Activated CD8-positive, alpha-beta memory T cell treated with anti-CD3 and anti-CD28 coated beads, Interleukin-2, amount 50 U/mL, for 24 hours (primary cell): ENCODE measurements around the gene MPRIP.
A peak's percentile ranks its signal among the peaks of the same experiment; 100 is the strongest.
"Not testable (repeated sequence)": the region's sequence is repeated elsewhere in the genome, so short reads cannot be mapped to it uniquely, and the experiment has no call there.

Experiments
- DNase-seq: peaks from one replicate; pipeline ENCODE4 v3.0.0-alpha.2; 2020; ENCODE audit errors: extremely low read depth

The MPRIP gene

GRCh38 chr17:17042384-17042736 is at the start of gene MPRIP:
Gene MPRIP (plus strand): TSS chr17:17042457. CDS start chr17:17042849, 392 bp downstream.
- DNase-seq: no peak

- DNase-seq: no peak
Measured at GRCh38 chr17:16994631-16995030, 47.6 kb upstream of the MPRIP start.

- no peak for DNase-seq
Measured at GRCh38 chr17:16995930-16996329, 46.3 kb upstream of the MPRIP start.

- DNase-seq: not testable (repeated sequence)
Measured at GRCh38 chr17:16996726-16997125, 45.5 kb upstream of the MPRIP start.

- DNase-seq: no peak
Measured at GRCh38 chr17:16997514-16998429, 44.5 kb upstream of the MPRIP start.

- DNase-seq: no peak
Measured at GRCh38 chr17:16999931-17000625, 42.2 kb upstream of the MPRIP start.

GRCh38 chr17:17001076-17001777 is 41.0 kb upstream of the MPRIP start:
- DNase-seq: no peak

GRCh38 chr17:17001874-17002520 is 40.3 kb upstream of the MPRIP start:
- peak; percentile 35 for DNase-seq

- DNase-seq: not testable (repeated sequence)
Measured at GRCh38 chr17:17002731-17003715, 39.2 kb upstream of the MPRIP start.

GRCh38 chr17:17004251-17004996 is 37.8 kb upstream of the MPRIP start:
- DNase-seq: no peak

- not testable (repeated sequence) for DNase-seq
Measured at GRCh38 chr17:17004997-17005614, 37.2 kb upstream of the MPRIP start.

- DNase-seq: not testable (repeated sequence)
Measured at GRCh38 chr17:17007891-17008290, 34.4 kb upstream of the MPRIP start.

- DNase-seq: not testable (repeated sequence)
Measured at GRCh38 chr17:17008621-17009397, 33.4 kb upstream of the MPRIP start.

- not testable (repeated sequence) for DNase-seq
Measured at GRCh38 chr17:17009972-17010371, 32.3 kb upstream of the MPRIP start.

- DNase-seq: not testable (repeated sequence)
Measured at GRCh38 chr17:17010545-17011034, 31.7 kb upstream of the MPRIP start.

GRCh38 chr17:17011043-17011907 is 31.0 kb upstream of the MPRIP start:
- not testable (repeated sequence) for DNase-seq
